Measurements from ENCODE around the gene NXPH4. TPM values are rescaled to one million over a fixed set of nuclear protein-coding genes. Genes with fewer than 3 reads are reported as not detected.

Gene NXPH4
- total RNA-seq, 1 donor from 2014 or later, result 82.8 TPM

- no peak for DNase-seq (ENCODE audit: low spot score)
- Mint-ChIP-seq H3K27me3 (ENCODE audit: low read depth) (no peaks in the 10 kb centered on the region), H3K4me1 (ENCODE audit: low read depth) (peaks cover 41% of the 10 kb centered on the region), H3K36me3 (ENCODE audit: low read depth) (no peaks in the 10 kb centered on the region), H3K27ac (ENCODE audit: unreplicated experiment) (no peak overlapping the region), H3K9me3 (ENCODE audit: low read depth) (no peaks in the 10 kb centered on the region), H3K4me3 (ENCODE audit: unreplicated experiment) (no peak overlapping the region)
- TF ChIP-seq, protein P1, sequence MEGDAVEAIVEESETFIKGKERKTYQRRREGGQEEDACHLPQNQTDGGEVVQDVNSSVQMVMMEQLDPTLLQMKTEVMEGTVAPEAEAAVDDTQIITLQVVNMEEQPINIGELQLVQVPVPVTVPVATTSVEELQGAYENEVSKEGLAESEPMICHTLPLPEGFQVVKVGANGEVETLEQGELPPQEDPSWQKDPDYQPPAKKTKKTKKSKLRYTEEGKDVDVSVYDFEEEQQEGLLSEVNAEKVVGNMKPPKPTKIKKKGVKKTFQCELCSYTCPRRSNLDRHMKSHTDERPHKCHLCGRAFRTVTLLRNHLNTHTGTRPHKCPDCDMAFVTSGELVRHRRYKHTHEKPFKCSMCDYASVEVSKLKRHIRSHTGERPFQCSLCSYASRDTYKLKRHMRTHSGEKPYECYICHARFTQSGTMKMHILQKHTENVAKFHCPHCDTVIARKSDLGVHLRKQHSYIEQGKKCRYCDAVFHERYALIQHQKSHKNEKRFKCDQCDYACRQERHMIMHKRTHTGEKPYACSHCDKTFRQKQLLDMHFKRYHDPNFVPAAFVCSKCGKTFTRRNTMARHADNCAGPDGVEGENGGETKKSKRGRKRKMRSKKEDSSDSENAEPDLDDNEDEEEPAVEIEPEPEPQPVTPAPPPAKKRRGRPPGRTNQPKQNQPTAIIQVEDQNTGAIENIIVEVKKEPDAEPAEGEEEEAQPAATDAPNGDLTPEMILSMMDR (IDR thresholded peaks at IDR 0.05), result no peak
Observed at GRCh38 chr12:57224278-57224972, 7.8 kb downstream of the NXPH4 start.

GRCh38 chr12:57224973-57225679, 8.5 kb downstream of the NXPH4 start:
- no peaks in the 10 kb centered on the region for H3K9me3 Mint-ChIP-seq (ENCODE audit: low read depth)
- DNase-seq (ENCODE audit: low spot score), result no peak
- no peaks in the 10 kb centered on the region for H3K27me3 Mint-ChIP-seq (ENCODE audit: low read depth)
- H3K27ac Mint-ChIP-seq (ENCODE audit: unreplicated experiment), result no peak overlapping the region
- H3K36me3 Mint-ChIP-seq (ENCODE audit: low read depth), result no peaks in the 10 kb centered on the region
- no peak overlapping the region for H3K4me3 Mint-ChIP-seq (ENCODE audit: unreplicated experiment)
- peaks cover 36% of the 10 kb centered on the region for H3K4me1 Mint-ChIP-seq (ENCODE audit: low read depth)
- TF ChIP-seq, protein P1 (IDR thresholded peaks at IDR 0.05), result peak; percentile 76

DNA sequence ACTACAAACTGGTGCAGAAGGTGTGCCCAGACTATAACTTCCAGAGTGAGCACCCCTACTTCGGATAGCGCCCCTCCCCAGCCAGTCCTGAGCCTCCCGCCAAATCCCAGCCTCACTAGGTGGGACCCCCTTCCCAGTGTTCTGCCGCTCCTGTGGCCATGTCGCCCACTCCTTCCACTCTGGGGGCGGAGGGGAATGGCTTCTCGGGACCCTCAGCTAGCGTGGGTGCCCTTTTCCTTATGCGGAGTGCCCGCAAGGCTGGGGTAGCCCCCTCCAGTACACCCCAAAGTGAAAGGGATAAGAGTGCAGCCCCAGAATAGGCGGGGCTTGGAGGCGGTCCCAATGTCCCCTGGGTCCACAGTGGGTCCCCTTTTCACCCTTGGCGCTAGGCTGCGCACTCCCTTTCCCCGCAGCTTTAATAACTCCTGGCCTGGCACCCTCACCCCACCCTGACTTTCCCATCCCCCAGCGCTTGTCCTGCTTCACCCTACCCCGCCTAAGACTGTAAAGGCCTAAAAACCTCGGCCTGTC, 9.2 kb downstream of the NXPH4 start:
- DNase-seq (ENCODE audit: low spot score), result no peak
- Mint-ChIP-seq H3K27ac (ENCODE audit: unreplicated experiment) (no peak overlapping the region), H3K27me3 (ENCODE audit: low read depth) (no peaks in the 10 kb centered on the region), H3K4me3 (ENCODE audit: unreplicated experiment) (no peak overlapping the region), H3K36me3 (ENCODE audit: low read depth) (peaks cover 5% of the 10 kb centered on the region), H3K4me1 (ENCODE audit: low read depth) (peaks cover 38% of the 10 kb centered on the region), H3K9me3 (ENCODE audit: low read depth) (no peaks in the 10 kb centered on the region)
- TF ChIP-seq, protein P1 (IDR thresholded peaks at IDR 0.05), result no peak

DNA sequence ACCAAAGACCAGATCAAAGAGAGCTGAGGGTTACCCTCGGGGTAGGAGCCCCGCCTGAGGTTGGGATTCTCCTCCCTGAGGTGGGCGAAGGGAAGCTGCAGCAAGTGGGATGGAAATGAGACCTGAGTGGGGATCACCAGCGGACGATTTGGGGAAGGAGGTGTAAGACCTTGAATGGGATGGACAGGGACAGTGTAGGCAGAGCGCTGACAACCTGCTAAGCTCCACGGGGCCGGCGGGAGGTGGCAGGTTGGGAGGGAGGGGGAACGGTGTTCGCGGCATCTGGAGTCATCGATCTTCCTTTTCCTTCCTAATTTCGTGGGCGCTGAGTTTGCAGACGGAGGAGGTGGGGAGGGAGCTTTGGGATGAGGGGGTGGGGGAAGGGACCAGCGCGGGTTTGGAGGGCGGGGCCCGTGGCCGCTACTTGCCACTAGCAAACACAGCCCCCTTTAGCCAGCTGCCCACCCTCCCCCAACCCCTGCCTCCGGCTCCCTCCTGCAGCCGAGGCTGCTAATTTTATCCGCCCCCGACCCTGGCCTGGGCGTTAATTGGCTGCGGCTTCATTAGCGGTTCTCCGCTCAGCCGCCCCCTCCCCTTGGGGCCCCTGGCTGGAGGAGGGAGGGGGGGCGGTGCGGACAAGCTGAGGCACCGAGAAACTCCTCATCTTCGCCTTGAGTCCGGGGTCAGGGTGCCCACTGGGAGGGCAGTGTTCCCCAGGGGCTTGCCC, 10.2 kb downstream of the NXPH4 start:
- H3K4me1 Mint-ChIP-seq (ENCODE audit: low read depth), result peaks cover 44% of the 10 kb centered on the region
- H3K27ac Mint-ChIP-seq (ENCODE audit: unreplicated experiment), result peak overlapping the region; percentile 36
- H3K36me3 Mint-ChIP-seq (ENCODE audit: low read depth), result peaks cover 8% of the 10 kb centered on the region
- DNase-seq (ENCODE audit: low spot score), result no peak
- no peaks in the 10 kb centered on the region for H3K9me3 Mint-ChIP-seq (ENCODE audit: low read depth)
- peak overlapping the region; percentile 45 for H3K4me3 Mint-ChIP-seq (ENCODE audit: unreplicated experiment)
- TF ChIP-seq, protein P1 (IDR thresholded peaks at IDR 0.05), result no peak
- no peaks in the 10 kb centered on the region for H3K27me3 Mint-ChIP-seq (ENCODE audit: low read depth)
